ENCODE results near the gene CCDC57. TPM values are rescaled to one million over a fixed set of nuclear protein-coding genes. Genes with fewer than 3 reads are reported as not detected.

The CCDC57 gene
- total RNA-seq, 1 donor from 2014 or later = 92.1 TPM

DNA sequence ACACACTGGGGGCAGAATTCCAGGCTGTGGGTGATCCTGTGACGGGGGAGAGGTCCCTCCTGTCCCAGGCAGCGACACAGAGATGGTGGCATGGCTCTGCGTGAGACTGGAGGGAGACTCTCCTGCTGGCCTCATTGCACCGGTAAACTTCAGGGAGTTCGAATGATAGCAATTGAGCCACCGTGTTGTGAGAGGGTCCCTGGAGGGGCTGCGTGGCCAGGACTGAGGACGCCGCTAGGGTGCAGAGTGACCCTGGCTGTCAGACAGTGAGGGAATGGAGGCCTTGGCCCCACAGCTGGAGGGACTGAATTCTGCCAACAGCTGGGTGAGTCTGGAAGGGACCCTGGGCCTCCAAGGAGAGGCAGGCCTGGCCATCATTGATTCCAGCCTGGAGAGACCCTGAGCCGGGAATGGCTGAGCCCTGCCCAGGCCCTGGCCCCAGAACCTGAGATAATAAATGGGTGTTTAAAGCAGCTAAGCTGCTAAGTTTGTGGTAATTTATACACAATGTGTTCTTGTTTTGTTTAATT lies 32.6 kb downstream of the CCDC57 start:
- no peak for DNase-seq (ENCODE audit: low spot score in 2 of 2, unreplicated experiment in 2 of 2)
- H3K9me3 Mint-ChIP-seq = no peaks in the 10 kb centered on the region
- H3K4me3 Mint-ChIP-seq = no peak overlapping the region
- H3K36me3 Mint-ChIP-seq = peaks cover 33% of the 10 kb centered on the region
- TF ChIP-seq, protein P1, sequence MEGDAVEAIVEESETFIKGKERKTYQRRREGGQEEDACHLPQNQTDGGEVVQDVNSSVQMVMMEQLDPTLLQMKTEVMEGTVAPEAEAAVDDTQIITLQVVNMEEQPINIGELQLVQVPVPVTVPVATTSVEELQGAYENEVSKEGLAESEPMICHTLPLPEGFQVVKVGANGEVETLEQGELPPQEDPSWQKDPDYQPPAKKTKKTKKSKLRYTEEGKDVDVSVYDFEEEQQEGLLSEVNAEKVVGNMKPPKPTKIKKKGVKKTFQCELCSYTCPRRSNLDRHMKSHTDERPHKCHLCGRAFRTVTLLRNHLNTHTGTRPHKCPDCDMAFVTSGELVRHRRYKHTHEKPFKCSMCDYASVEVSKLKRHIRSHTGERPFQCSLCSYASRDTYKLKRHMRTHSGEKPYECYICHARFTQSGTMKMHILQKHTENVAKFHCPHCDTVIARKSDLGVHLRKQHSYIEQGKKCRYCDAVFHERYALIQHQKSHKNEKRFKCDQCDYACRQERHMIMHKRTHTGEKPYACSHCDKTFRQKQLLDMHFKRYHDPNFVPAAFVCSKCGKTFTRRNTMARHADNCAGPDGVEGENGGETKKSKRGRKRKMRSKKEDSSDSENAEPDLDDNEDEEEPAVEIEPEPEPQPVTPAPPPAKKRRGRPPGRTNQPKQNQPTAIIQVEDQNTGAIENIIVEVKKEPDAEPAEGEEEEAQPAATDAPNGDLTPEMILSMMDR (IDR thresholded peaks at IDR 0.05; ENCODE audit: unreplicated experiment) = no peak
- H3K27ac Mint-ChIP-seq = no peak overlapping the region
- peaks cover under 1% of the 10 kb centered on the region for H3K4me1 Mint-ChIP-seq
- no peaks in the 10 kb centered on the region for H3K27me3 Mint-ChIP-seq (ENCODE audit: low read depth)

DNA sequence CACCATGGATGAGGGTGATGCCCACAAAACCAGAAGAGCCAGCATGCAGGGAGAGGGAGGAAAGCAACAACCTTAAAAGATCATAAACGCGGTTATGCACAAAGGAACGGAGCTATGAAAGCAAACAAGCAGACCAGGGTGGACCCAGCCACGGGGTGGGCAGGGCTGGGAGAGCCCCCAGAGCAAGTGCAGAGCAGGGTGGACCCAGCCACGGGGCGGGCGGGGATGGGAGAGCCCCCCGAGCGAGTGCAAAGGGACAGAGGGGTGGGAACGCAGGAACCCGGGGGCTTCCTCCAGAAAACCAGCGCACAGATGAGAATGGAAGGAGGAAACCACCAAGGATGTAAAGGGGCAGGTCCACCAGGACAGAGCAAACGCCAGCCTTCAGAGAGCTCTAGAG lies 33.2 kb downstream of the CCDC57 start:
- H3K27me3 Mint-ChIP-seq (ENCODE audit: low read depth) = no peaks in the 10 kb centered on the region
- H3K9me3 Mint-ChIP-seq = no peaks in the 10 kb centered on the region
- DNase-seq (ENCODE audit: low spot score in 2 of 2, unreplicated experiment in 2 of 2) = no peak
- no peak overlapping the region for H3K27ac Mint-ChIP-seq
- peaks cover 36% of the 10 kb centered on the region for H3K36me3 Mint-ChIP-seq
- no peak overlapping the region for H3K4me3 Mint-ChIP-seq
- TF ChIP-seq, protein P1 (IDR thresholded peaks at IDR 0.05; ENCODE audit: unreplicated experiment) = no peak
- H3K4me1 Mint-ChIP-seq = peaks cover 6% of the 10 kb centered on the region

DNA sequence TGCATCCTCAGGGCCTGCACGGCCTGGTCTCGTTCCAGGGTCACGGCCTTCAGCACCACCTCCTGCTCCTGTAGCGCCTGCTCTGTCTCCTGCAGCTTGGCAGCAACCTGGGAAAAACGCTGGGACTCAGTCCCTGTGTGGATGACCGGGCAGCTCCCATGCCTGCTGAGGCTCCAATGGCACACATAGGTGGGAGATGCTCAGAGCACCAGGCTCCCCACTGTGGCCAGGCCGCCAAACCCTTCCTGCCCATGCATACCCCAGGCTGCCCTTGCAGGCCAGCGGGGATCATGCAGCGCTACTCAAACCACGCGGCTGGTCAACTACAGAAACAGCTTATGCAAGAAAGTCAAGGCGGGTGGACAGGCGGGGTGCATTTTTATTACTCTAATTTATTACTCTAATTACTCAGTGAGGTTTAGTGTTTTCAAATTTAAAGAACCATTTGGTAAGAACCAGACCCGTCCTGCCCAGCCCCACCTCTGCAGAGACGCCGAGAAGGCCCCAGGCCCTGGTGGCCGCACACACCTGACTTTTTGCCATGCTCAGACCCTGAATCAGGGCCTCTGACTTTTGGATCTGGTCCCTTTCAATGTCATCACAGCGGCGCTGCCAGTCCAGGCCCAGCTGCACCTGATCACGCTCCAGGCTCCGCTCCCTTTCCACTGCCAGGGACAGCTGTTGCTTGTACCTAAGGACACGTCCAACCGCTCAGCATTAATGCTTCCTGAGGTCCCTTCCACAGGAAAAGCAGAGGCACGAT lies 34.0 kb downstream of the CCDC57 start:
- Mint-ChIP-seq H3K9me3 (no peaks in the 10 kb centered on the region), H3K36me3 (peaks cover 35% of the 10 kb centered on the region), H3K27ac (no peak overlapping the region), H3K4me1 (peaks cover 13% of the 10 kb centered on the region), H3K27me3 (ENCODE audit: low read depth) (no peaks in the 10 kb centered on the region), H3K4me3 (no peak overlapping the region)
- TF ChIP-seq, protein P1 (IDR thresholded peaks at IDR 0.05; ENCODE audit: unreplicated experiment) = no peak
- DNase-seq (ENCODE audit: low spot score in 2 of 2, unreplicated experiment in 2 of 2) = no peak

DNA sequence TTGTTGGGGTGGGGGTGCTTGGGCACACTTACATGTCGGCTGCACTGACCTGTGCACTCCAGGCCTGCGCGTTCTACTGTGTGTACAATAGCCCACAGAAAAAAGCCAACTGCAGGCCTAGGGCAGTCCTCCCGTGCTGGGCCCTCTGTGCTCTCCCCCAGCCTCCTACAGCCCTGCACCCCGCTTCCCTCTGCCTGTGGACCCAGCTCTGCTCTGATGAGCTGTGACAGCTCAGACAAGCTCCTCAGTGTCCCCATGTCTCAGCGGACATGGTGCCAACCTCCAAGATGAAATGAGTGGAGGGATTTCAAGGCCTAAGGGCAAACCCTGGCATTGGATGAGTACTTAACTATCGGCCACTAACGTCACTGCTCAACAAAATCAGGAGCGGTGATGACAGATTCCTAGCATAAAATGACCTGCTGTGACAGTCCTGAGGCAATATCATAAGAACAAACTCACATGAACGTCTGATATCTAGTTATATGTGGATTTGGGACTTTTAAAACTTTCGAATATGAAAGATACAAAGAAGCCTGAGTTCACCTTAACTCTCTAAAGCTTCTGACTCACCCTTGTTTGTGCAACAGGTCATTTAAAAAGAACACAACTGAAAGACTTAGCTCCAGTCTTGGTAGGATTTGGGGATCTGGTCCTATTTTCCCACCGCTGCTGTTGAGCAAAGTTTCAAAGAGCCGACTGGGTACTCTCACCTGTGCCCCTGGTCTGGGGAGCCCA lies 34.7 kb downstream of the CCDC57 start:
- TF ChIP-seq, protein P1 (IDR thresholded peaks at IDR 0.05; ENCODE audit: unreplicated experiment) = no peak
- H3K27ac Mint-ChIP-seq = no peak overlapping the region
- no peak for DNase-seq (ENCODE audit: low spot score in 2 of 2, unreplicated experiment in 2 of 2)
- no peak overlapping the region for H3K4me3 Mint-ChIP-seq
- H3K27me3 Mint-ChIP-seq (ENCODE audit: low read depth) = no peaks in the 10 kb centered on the region
- peaks cover 20% of the 10 kb centered on the region for H3K4me1 Mint-ChIP-seq
- H3K36me3 Mint-ChIP-seq = peaks cover 33% of the 10 kb centered on the region
- H3K9me3 Mint-ChIP-seq = no peaks in the 10 kb centered on the region

DNA sequence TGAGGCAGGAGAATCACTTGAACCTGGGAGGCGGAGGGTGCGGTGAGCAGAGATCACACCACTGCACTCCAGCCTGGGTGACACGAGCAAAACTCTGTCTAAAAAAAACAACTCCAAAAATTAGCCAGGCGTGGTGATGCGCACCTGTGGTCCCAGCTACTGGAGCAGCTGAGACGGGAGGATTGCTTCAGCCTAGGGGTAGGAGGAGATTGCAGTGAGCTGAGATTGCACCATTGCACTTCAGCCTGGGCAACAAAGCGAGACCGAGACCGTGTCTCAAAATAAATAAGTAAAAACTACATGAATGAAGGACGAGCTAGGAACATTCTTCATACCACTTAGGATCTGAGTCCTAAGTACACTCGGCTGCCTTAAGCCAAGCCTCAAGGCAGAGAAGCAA lies 35.4 kb downstream of the CCDC57 start:
- H3K9me3 Mint-ChIP-seq = no peaks in the 10 kb centered on the region
- H3K27me3 Mint-ChIP-seq (ENCODE audit: low read depth) = no peaks in the 10 kb centered on the region
- H3K4me3 Mint-ChIP-seq = no peak overlapping the region
- DNase-seq (ENCODE audit: low spot score in 2 of 2, unreplicated experiment in 2 of 2) = no peak
- TF ChIP-seq, protein P1 (IDR thresholded peaks at IDR 0.05; ENCODE audit: unreplicated experiment) = no peak
- H3K36me3 Mint-ChIP-seq = peaks cover 36% of the 10 kb centered on the region
- H3K4me1 Mint-ChIP-seq = peaks cover 27% of the 10 kb centered on the region
- no peak overlapping the region for H3K27ac Mint-ChIP-seq
